Esophagus muscularis mucosa (tissue), 4 donors: Measurements from ENCODE around the gene DIAPH1. TPM values are rescaled to one million over a fixed set of nuclear protein-coding genes. Genes with fewer than 3 reads are reported as not detected.

Experiments
- DNase-seq: peaks from one replicate; pipeline ENCODE4 v3.0.0-alpha.2; 2017; ENCODE audit errors: extremely low spot score
- H3K27ac ChIP-seq, 4 donors: fragments of 200-600 bp; sonication (generic); replicated peaks in 1 of 4; 1 replicate in 3 of 4; 2 replicates in 1 of 4; pipeline ENCODE4 v1.5.1; 2016 to 2019; ENCODE audit warnings: mild to moderate bottlenecking in 1 of 4
- H3K27me3 ChIP-seq, 4 donors: fragments of 200-600 bp; sonication (generic); one replicate each; pipeline versions ENCODE4 v1.5.1 to v1.6.0; 2016 to 2019
- H3K36me3 ChIP-seq, 4 donors: fragments of 200-600 bp; sonication (generic); one replicate each; pipeline ENCODE4 v1.5.1; 2016 to 2019
- H3K4me1 ChIP-seq, 4 donors: fragments of 200-600 bp; sonication (generic); one replicate each; pipeline ENCODE4 v1.5.1; 2016 to 2019
- H3K4me3 ChIP-seq, 4 donors: fragments of 200-600 bp; sonication (generic); 1 replicate in 2 of 4; 2 replicates in 2 of 4; pipeline ENCODE4 v1.5.1; 2016 to 2019; ENCODE audit warnings: mild to moderate bottlenecking in 4 of 4, moderate library complexity in 1 of 4
- H3K9me3 ChIP-seq, 4 donors: fragments of 200-600 bp; sonication (generic); 1 replicate in 3 of 4; 2 replicates in 1 of 4; pipeline ENCODE4 v1.5.1; 2016 to 2019
- EP300 ChIP-seq: sonication (generic); formaldehyde crosslinking; IDR thresholded peaks from one replicate; pipeline ENCODE4 v1.6.1; 2017; ENCODE audit warnings: antibody characterized with exemption
- POLR2A ChIP-seq: fragments of 450-650 bp; IDR thresholded peaks from one replicate; pipeline ENCODE4 v1.6.1; 2017; ENCODE audit warnings: antibody characterized with exemption, moderate library complexity, mild to moderate bottlenecking, low read depth
- POLR2AphosphoS5 ChIP-seq, 2 donors: sonication (generic); formaldehyde crosslinking; IDR thresholded peaks; one replicate each; pipeline ENCODE4 v1.6.1; 2017; ENCODE audit warnings: antibody characterized with exemption in 2 of 2
- WGBS: methylation state at CpG from one replicate; pipeline ENCODE4 v1.1.5; 2018; 5-methylcytosine and 5-hydroxymethylcytosine counted together
- intact Hi-C: fragments of 100-400 bp; cut with DNase I; formaldehyde crosslinking; loops from one replicate; pipeline ENCODE4 v1.15.1; 2023
- total RNA-seq, 4 donors: library from RNA; depleted of rRNA; stranded (reverse); fragments of >200 nt; gene quantifications; one replicate each; pipeline versions ENCODE4 v1.1.0 to v1.2.1, GENCODE V29; 2016
- TF ChIP-seq, protein P1 (sequence below), 3 experiments: fragments of 200-600 bp in 2 of 3; fragments of 450-650 bp in 1 of 3; sonication (generic) in 2 of 3; IDR thresholded peaks; one replicate each; pipeline ENCODE4 v1.5.1; 2017 to 2019; ENCODE audit warnings: antibody characterized with exemption in 3 of 3, mild to moderate bottlenecking in 2 of 3, moderate library complexity in 1 of 3

Gene DIAPH1
- total RNA-seq, 4 donors from 2014 or later: 34.1 to 53.0 (median 45.9) TPM

DNA sequence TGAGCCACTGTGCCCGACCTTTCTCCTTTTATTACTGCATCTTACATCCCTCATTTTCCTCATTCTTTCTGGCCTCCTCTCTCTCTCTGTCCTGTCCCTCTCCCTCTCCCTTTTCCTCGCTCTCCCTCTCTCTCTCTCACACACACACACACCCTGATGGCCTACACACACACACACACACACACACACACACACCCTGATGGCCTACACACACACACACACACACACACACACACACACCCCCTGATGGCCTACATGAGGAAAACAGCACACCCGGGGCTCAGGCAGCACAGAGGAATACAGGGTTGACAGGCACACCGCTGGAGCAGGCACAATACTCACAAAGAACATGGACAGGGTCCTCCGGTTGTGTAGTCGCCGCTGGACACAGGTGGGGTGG lies 36.2 kb upstream of the DIAPH1 start:
- 94% methylated on average over 7 of the region's 7 CpGs for WGBS
- intact Hi-C loops: no loop called here
- peaks cover 0 to 59% (median 19%) of the 10 kb centered on the region in 4 donors for H3K36me3 ChIP-seq
- no peaks in the 10 kb centered on the region for H3K9me3 ChIP-seq
- no peak overlapping the region for H3K27ac ChIP-seq
- H3K27me3 ChIP-seq: no peaks in the 10 kb centered on the region
- no peak for DNase-seq
- no peak overlapping the region for H3K4me3 ChIP-seq
- no peak for TF ChIP-seq EP300
- TF ChIP-seq, protein P1, sequence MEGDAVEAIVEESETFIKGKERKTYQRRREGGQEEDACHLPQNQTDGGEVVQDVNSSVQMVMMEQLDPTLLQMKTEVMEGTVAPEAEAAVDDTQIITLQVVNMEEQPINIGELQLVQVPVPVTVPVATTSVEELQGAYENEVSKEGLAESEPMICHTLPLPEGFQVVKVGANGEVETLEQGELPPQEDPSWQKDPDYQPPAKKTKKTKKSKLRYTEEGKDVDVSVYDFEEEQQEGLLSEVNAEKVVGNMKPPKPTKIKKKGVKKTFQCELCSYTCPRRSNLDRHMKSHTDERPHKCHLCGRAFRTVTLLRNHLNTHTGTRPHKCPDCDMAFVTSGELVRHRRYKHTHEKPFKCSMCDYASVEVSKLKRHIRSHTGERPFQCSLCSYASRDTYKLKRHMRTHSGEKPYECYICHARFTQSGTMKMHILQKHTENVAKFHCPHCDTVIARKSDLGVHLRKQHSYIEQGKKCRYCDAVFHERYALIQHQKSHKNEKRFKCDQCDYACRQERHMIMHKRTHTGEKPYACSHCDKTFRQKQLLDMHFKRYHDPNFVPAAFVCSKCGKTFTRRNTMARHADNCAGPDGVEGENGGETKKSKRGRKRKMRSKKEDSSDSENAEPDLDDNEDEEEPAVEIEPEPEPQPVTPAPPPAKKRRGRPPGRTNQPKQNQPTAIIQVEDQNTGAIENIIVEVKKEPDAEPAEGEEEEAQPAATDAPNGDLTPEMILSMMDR (IDR thresholded peaks at IDR 0.05): no peak
- no peak for TF ChIP-seq POLR2AphosphoS5 (IDR thresholded peaks at IDR 0.05)
- TF ChIP-seq POLR2A: no peak
- H3K4me1 ChIP-seq: peaks cover 14 to 19% (median 16%) of the 10 kb centered on the region in 4 donors

DNA sequence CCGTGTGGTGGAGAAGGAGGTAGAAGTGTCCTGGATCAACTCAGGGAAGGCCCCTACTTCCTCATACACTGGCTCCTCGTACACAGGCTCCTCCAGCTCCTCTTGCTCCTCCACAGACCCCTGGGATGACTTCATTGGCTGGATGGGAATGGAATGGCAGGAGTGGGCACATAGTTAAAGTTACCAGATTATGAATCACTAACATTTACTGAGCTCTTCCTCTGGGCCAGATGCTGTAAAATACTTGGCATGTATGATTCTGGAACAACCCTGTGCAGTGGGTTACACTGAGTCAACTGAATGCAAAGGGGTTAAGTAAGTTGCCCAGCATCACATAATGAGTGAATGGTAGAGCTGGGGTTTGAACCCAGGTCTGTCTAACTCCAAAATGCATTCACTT lies 35.5 kb upstream of the DIAPH1 start:
- no peaks in the 10 kb centered on the region for H3K9me3 ChIP-seq
- H3K4me1 ChIP-seq: peaks cover 14 to 19% (median 17%) of the 10 kb centered on the region in 4 donors
- no peaks in the 10 kb centered on the region for H3K27me3 ChIP-seq
- intact Hi-C loops: no loop called here
- no peak for DNase-seq
- peaks cover 0 to 53% (median 19%) of the 10 kb centered on the region in 4 donors for H3K36me3 ChIP-seq
- TF ChIP-seq, protein P1 (IDR thresholded peaks at IDR 0.05): no peak
- TF ChIP-seq POLR2AphosphoS5 (IDR thresholded peaks at IDR 0.05) (no peak), POLR2A (no peak), EP300 (no peak)
- no peak overlapping the region for H3K4me3 ChIP-seq
- 95% methylated on average over 2 of the region's 2 CpGs for WGBS
- H3K27ac ChIP-seq: no peak overlapping the region

DNA sequence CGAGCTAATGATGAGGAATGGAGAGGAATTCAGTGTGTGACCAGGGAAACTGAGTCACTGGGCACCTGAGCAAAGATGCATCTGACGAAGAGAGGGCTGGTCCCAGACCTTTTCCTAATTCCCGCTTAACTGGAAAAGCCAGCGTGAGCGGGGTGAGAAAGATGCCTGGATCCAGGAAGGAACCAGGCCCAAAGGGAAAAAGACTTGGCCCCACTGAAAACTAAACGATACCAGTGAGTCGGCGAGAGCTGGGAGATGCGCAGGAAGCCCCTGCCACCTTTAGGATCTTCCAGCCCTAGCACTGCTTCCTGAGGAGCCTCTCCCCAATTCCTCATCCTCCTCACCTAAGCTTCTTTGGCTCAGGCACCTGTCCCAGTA lies 32.9 kb upstream of the DIAPH1 start:
- Histone ChIP-seq H3K27ac (peak overlapping the region; percentile 50 to 67 (median 60)), H3K36me3 (peaks cover 0 to 38% (median 25%) of the 10 kb centered on the region in 4 donors), H3K4me3 (peak overlapping the region; percentile 72 to 83 (median 78)), H3K27me3 (no peaks in the 10 kb centered on the region), H3K9me3 (no peaks in the 10 kb centered on the region), H3K4me1 (peaks cover 14 to 19% (median 17%) of the 10 kb centered on the region in 4 donors)
- intact Hi-C loops: no loop called here
- no peak for DNase-seq
- WGBS: 60% methylated on average over 9 of the region's 9 CpGs
- no peak for TF ChIP-seq POLR2AphosphoS5 (IDR thresholded peaks at IDR 0.05)
- TF ChIP-seq EP300: no peak
- no peak for TF ChIP-seq POLR2A
- TF ChIP-seq, protein P1 (IDR thresholded peaks at IDR 0.05): no peak

DNA sequence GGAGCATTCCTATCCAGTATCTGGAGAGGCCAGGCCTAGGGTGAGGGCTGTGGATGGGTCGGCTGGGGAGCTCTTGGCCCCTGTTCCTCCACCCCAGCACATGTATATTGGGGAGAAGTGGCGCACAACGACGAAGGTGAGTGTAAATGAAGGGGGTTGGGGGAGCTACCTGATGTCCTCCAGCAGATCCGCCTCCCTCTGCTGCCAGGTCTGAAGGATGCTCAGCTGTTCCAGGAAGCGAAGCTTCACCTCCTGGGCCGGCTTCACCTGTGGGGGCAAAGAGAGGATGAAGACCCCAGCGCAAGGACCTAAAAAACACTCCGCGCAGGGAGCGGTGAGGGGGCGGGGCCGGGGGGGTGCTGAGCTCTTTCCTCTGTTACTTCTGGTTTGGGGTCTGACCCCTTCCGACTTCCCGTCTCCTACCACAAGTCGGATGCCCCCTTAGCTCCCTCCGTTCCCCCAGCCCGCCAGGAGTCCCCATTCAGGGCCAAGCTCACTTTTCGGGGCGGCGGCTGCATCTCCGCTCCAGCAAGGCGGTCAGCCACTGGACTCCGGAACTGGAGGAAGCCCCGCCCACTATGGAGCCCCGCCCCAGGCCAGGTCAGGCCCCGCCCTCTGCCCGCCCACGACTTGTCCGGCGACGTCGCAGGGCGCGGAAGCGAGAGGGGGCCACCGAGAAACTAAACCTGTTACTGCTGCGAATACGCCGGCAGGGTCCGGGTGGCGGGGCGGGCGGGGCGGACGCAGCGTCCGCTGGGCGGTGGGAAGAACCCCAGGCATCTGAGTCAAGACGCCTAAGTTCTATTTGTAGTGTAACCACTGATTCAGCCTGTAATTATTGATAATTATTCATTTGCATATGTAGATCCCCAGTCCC lies 32.3 kb upstream of the DIAPH1 start, which contains the start of gene FCHSD1:
FCHSD1 (minus strand) TSS at position 568 of the 877 bp plus-strand sequence; CDS start at position 518, 50 bp downstream.
- DNase-seq: peak; percentile 98
- H3K4me3 ChIP-seq: peak within 1 kb of the TSS; percentile 72 to 83 (median 78)
- peak within 1 kb of the TSS; percentile 50 to 67 (median 60) for H3K27ac ChIP-seq
- peaks cover 0 to 40% (median 23%) of the 10 kb centered on the region in 4 donors for H3K36me3 ChIP-seq
- WGBS: 5% methylated on average over 26 of the region's 50 CpGs
- H3K4me1 ChIP-seq: peaks cover 14 to 19% (median 17%) of the 10 kb centered on the region in 4 donors
- no peaks in the 10 kb centered on the region for H3K27me3 ChIP-seq
- no peaks in the 10 kb centered on the region for H3K9me3 ChIP-seq
- intact Hi-C loops: no loop called here
- TF ChIP-seq EP300 (no peak), POLR2AphosphoS5 (IDR thresholded peaks at IDR 0.05) (peak; percentile 68 to 72)
- TF ChIP-seq, protein P1 (IDR thresholded peaks at IDR 0.05): peak in 2 of 3 experiments; percentile 11 to 30
